ENCODE results near the gene ALPL. TPM values are rescaled to one million over a fixed set of nuclear protein-coding genes. Genes with fewer than 3 reads are reported as not detected.

The ALPL gene
- total and polyA plus RNA-seq, 5 donors = 10.1 to 32.1 (median 14.1) TPM

- no peak overlapping the region for H3K4me3 ChIP-seq (ENCODE audit: low read length)
- H3K27me3 ChIP-seq (ENCODE audit: control insufficient read depth, insufficient read depth) = no peaks in the 10 kb centered on the region
- H3K27ac ChIP-seq (ENCODE audit: low read length) = no peak overlapping the region
- H3K9me3 ChIP-seq (ENCODE audit: control insufficient read depth, low read length) = no peaks in the 10 kb centered on the region
- 80% methylated on average over 7 of the region's 7 CpGs for WGBS
- peak in 1 of 3 donors; percentile 53 for DNase-seq
- ATAC-seq = no peak
- intact Hi-C loops (cut with DNase I) = no loop called here
- H3K4me1 ChIP-seq (ENCODE audit: control insufficient read depth, insufficient read depth, low read length) = no peaks in the 10 kb centered on the region
These were observed 111.8 kb downstream of the ALPL start for GRCh38 chr1:21621051-21621450.

GRCh38 chr1:21621761-21622436, 112.7 kb downstream of the ALPL start:
- Histone ChIP-seq H3K27me3 (ENCODE audit: control insufficient read depth, insufficient read depth) (no peaks in the 10 kb centered on the region), H3K4me3 (ENCODE audit: low read length) (peak overlapping the region; percentile 33), H3K4me1 (ENCODE audit: control insufficient read depth, insufficient read depth, low read length) (no peaks in the 10 kb centered on the region), H3K9me3 (ENCODE audit: control insufficient read depth, low read length) (no peaks in the 10 kb centered on the region), H3K27ac (ENCODE audit: low read length) (no peak overlapping the region)
- ATAC-seq (peak in 1 of 2 donors; percentile 5), DNase-seq (peak in 2 of 3 donors; percentile 40 to 51)
- intact Hi-C loops (cut with DNase I) = no loop called here
- WGBS = 22% methylated on average over 39 of the region's 39 CpGs

- ATAC-seq (peak in 1 of 2 donors; percentile 5), DNase-seq (peak in 2 of 3 donors; percentile 66 to 74)
- WGBS = 11% methylated on average over 62 of the region's 62 CpGs
- H3K27ac ChIP-seq (ENCODE audit: low read length) = no peak overlapping the region
- intact Hi-C loops (cut with DNase I) = no loop called here
- no peaks in the 10 kb centered on the region for H3K9me3 ChIP-seq (ENCODE audit: control insufficient read depth, low read length)
- no peaks in the 10 kb centered on the region for H3K4me1 ChIP-seq (ENCODE audit: control insufficient read depth, insufficient read depth, low read length)
- no peaks in the 10 kb centered on the region for H3K27me3 ChIP-seq (ENCODE audit: control insufficient read depth, insufficient read depth)
- peak overlapping the region; percentile 33 for H3K4me3 ChIP-seq (ENCODE audit: low read length)
These were observed 113.5 kb downstream of the ALPL start for GRCh38 chr1:21622466-21623315.

GRCh38 chr1:21623410-21623961, 114.3 kb downstream of the ALPL start:
- 81% methylated on average over 10 of the region's 10 CpGs for WGBS
- Histone ChIP-seq H3K27me3 (ENCODE audit: control insufficient read depth, insufficient read depth) (no peaks in the 10 kb centered on the region), H3K27ac (ENCODE audit: low read length) (no peak overlapping the region), H3K9me3 (ENCODE audit: control insufficient read depth, low read length) (no peaks in the 10 kb centered on the region), H3K4me1 (ENCODE audit: control insufficient read depth, insufficient read depth, low read length) (no peaks in the 10 kb centered on the region), H3K4me3 (ENCODE audit: low read length) (no peak overlapping the region)
- ATAC-seq (no peak), DNase-seq (peak in 2 of 3 donors; percentile 49 to 65)
- intact Hi-C loops (cut with DNase I) = no loop called here

GRCh38 chr1:21624571-21625389, 115.6 kb downstream of the ALPL start:
- DNase-seq (peak in 2 of 3 donors; percentile 9 to 40), ATAC-seq (no peak)
- no peaks in the 10 kb centered on the region for H3K4me1 ChIP-seq (ENCODE audit: control insufficient read depth, insufficient read depth, low read length)
- intact Hi-C loops (cut with DNase I) = no loop called here
- H3K4me3 ChIP-seq (ENCODE audit: low read length) = no peak overlapping the region
- no peaks in the 10 kb centered on the region for H3K9me3 ChIP-seq (ENCODE audit: control insufficient read depth, low read length)
- no peaks in the 10 kb centered on the region for H3K27me3 ChIP-seq (ENCODE audit: control insufficient read depth, insufficient read depth)
- 61% methylated on average over 11 of the region's 11 CpGs for WGBS
- no peak overlapping the region for H3K27ac ChIP-seq (ENCODE audit: low read length)

- H3K9me3 ChIP-seq (ENCODE audit: control insufficient read depth, low read length) = no peaks in the 10 kb centered on the region
- ATAC-seq = no peak
- no peak for DNase-seq
- H3K27ac ChIP-seq (ENCODE audit: low read length) = no peak overlapping the region
- H3K4me1 ChIP-seq (ENCODE audit: control insufficient read depth, insufficient read depth, low read length) = no peaks in the 10 kb centered on the region
- H3K27me3 ChIP-seq (ENCODE audit: control insufficient read depth, insufficient read depth) = no peaks in the 10 kb centered on the region
- intact Hi-C loops (cut with DNase I) = no loop called here
- 84% methylated on average over 13 of the region's 13 CpGs for WGBS
- no peak overlapping the region for H3K4me3 ChIP-seq (ENCODE audit: low read length)
These were observed 116.4 kb downstream of the ALPL start for GRCh38 chr1:21625390-21626190.

GRCh38 chr1:21626921-21627339, 117.7 kb downstream of the ALPL start:
- peak in 2 of 3 donors; percentile 23 to 25 for DNase-seq
- H3K4me1 ChIP-seq (ENCODE audit: control insufficient read depth, insufficient read depth, low read length) = no peaks in the 10 kb centered on the region
- ATAC-seq = no peak
- intact Hi-C loops (cut with DNase I) = no loop called here
- H3K4me3 ChIP-seq (ENCODE audit: low read length) = no peak overlapping the region
- no peaks in the 10 kb centered on the region for H3K27me3 ChIP-seq (ENCODE audit: control insufficient read depth, insufficient read depth)
- H3K9me3 ChIP-seq (ENCODE audit: control insufficient read depth, low read length) = no peaks in the 10 kb centered on the region
- 87% methylated on average over 11 of the region's 11 CpGs for WGBS
- H3K27ac ChIP-seq (ENCODE audit: low read length) = no peak overlapping the region

Other genes with a start within 250 kb of the ALPL start
- 100 to 1,000 TPM in 3 of 4 donors, 10 to 100 TPM in 1; 99.1 to 158 (median 114) TPM for gene ECE1, start 219.0 kb upstream of the ALPL start, total RNA-seq
- gene ECE1, start 219.0 kb upstream of the ALPL start, polyA plus RNA-seq = 76.2 TPM
- 1 to 10 TPM; 3.4 to 7.9 (median 5.8) TPM for gene NBPF3, start 69.3 kb upstream of the ALPL start, total RNA-seq
- 1.9 TPM for gene NBPF3, start 69.3 kb upstream of the ALPL start, polyA plus RNA-seq
- gene RAP1GAP, start 159.9 kb downstream of the ALPL start, total RNA-seq = 10 to 100 TPM; 15.3 to 18.7 (median 16.4) TPM
- gene RAP1GAP, start 159.9 kb downstream of the ALPL start, polyA plus RNA-seq = 18.4 TPM

Measured in right cardiac atrium (tissue), 5 donors.